Fibroblast of lung (primary cell): Measurements from ENCODE around the gene RPL10A. TPM values are rescaled to one million over a fixed set of nuclear protein-coding genes. Genes with fewer than 3 reads are reported as not detected.

Experiments
- DNase-seq, 2 donors: peaks; one replicate each; pipeline versions ENCODE4 v3.0.0 to v3.0.0-alpha.2; 2010; ENCODE audit warnings: low read depth in 2 of 2
- H2AFZ ChIP-seq: 2 replicates; pipeline ENCODE4 v1.5.1; 2012; ENCODE audit warnings: low read length, control low read depth, inconsistent platforms
- H3K27ac ChIP-seq: 2 replicates; pipeline ENCODE4 v1.5.1; 2011; ENCODE audit warnings: low read length, control low read depth; ENCODE audit not compliant: insufficient read depth
- H3K27me3 ChIP-seq: 2 replicates; pipeline ENCODE4 v1.5.1; 2011; ENCODE audit warnings: mild to moderate bottlenecking, low read length; ENCODE audit not compliant: control insufficient read depth, insufficient read depth
- H3K36me3 ChIP-seq: 2 replicates; pipeline ENCODE4 v1.5.1; 2011; ENCODE audit warnings: low read length; ENCODE audit not compliant: control insufficient read depth, insufficient read depth
- H3K4me1 ChIP-seq: 2 replicates; pipeline ENCODE4 v1.5.1; 2011; ENCODE audit warnings: low read length; ENCODE audit not compliant: control insufficient read depth, insufficient read depth; ENCODE audit errors: extremely low read depth
- H3K4me2 ChIP-seq: 2 replicates; pipeline ENCODE4 v1.5.1; 2011; ENCODE audit warnings: low read length, control low read depth; ENCODE audit not compliant: insufficient read depth; ENCODE audit errors: extremely low read depth
- H3K4me3 ChIP-seq, 4 experiments: fragments of 200-600 bp in 1 of 4; sonication (generic) in 1 of 4; replicated peaks in 1 of 4; 2 replicates each; pipeline ENCODE4 v1.5.1; 2011 to 2016; ENCODE audit warnings: low read length in 4 of 4, low read depth in 3 of 4, mild to moderate bottlenecking in 3 of 4, control low read depth in 2 of 4, inconsistent platforms in 1 of 4, mixed read lengths in 1 of 4; ENCODE audit not compliant: insufficient read depth in 1 of 4; ENCODE audit errors: control extremely low read depth in 1 of 4
- H3K79me2 ChIP-seq: 2 replicates; pipeline ENCODE4 v1.5.1; 2012; ENCODE audit warnings: mild to moderate bottlenecking, low read length, inconsistent platforms; ENCODE audit not compliant: control insufficient read depth, insufficient read depth
- H3K9ac ChIP-seq: 2 replicates; pipeline ENCODE4 v1.5.1; 2011; ENCODE audit warnings: mild to moderate bottlenecking, low read length, control low read depth; ENCODE audit not compliant: insufficient read depth
- H3K9me3 ChIP-seq: 2 replicates; pipeline ENCODE4 v1.5.1; 2012; ENCODE audit warnings: low read depth, low read length; ENCODE audit not compliant: control insufficient read depth, insufficient read depth
- H4K20me1 ChIP-seq: 2 replicates; pipeline ENCODE4 v1.5.1; 2011; ENCODE audit warnings: low read length; ENCODE audit not compliant: control insufficient read depth, insufficient read depth; ENCODE audit errors: extremely low read depth
- CTCF ChIP-seq, 2 donors: IDR thresholded peaks in 1 of 2; conservative IDR thresholded peaks in 1 of 2; 1 replicate in 1 of 2; 2 replicates in 1 of 2; pipeline ENCODE4 v1.5.1; 2011 to 2012; ENCODE audit warnings: low read length in 2 of 2, control low read depth in 1 of 2, inconsistent platforms in 1 of 2, low read depth in 1 of 2, mild to moderate bottlenecking in 1 of 2
- EZH2 ChIP-seq: IDR thresholded peaks from 2 replicates; pipeline ENCODE4 v1.5.1; 2012; ENCODE audit warnings: low read length, control low read depth, mild to moderate bottlenecking; ENCODE audit errors: missing control alignments
- polyA plus RNA-seq, 2 donors: library from polyadenylated mRNA; depleted of rRNA in 1 of 2; stranded (reverse) in 1 of 2; unstranded in 1 of 2; fragments of >200 nt; gene quantifications; 2 replicates each; pipeline ENCODE4 v1.2.1, GENCODE V29; 2011 to 2012; ENCODE audit warnings: missing spikeins in 1 of 2
- total RNA-seq: library from RNA; depleted of rRNA; stranded (reverse); fragments of >200 nt; gene quantifications from 2 replicates; pipeline ENCODE4 v1.2.1, GENCODE V29; 2014

The RPL10A gene
- total and polyA plus RNA-seq, 2 donors (not counting 1 experiment from before 2014, with no cell fraction given), result 1,754 to 1,911 TPM

- H3K9ac ChIP-seq, result no peak overlapping the region
- H3K27me3 ChIP-seq, result no peaks in the 10 kb centered on the region
- H3K4me3 ChIP-seq, result no peak overlapping the region
- peaks cover 26% of the 10 kb centered on the region for H3K36me3 ChIP-seq
- H4K20me1 ChIP-seq, result no peaks in the 10 kb centered on the region
- peak overlapping the region; percentile 82 for H3K27ac ChIP-seq
- H3K4me1 ChIP-seq, result peaks cover 34% of the 10 kb centered on the region
- peak overlapping the region; percentile 54 for H3K4me2 ChIP-seq
- DNase-seq, result peak; percentile 82 to 98
- H2AFZ ChIP-seq, result no peak overlapping the region
- TF ChIP-seq CTCF (conservative IDR thresholded peaks at IDR 0.05 in 1 of 2, IDR thresholded peaks at IDR 0.05 in 1 of 2; ENCODE audit: low read depth in 1 of 2, low read length in 2 of 2) (no peak), EZH2 (no peak)
- no peaks in the 10 kb centered on the region for H3K9me3 ChIP-seq
- no peaks in the 10 kb centered on the region for H3K79me2 ChIP-seq
Measured at GRCh38 chr6:35425284-35425683, 42.9 kb upstream of the RPL10A start.

- DNase-seq, result no peak
- Histone ChIP-seq H3K4me2 (no peak overlapping the region), H4K20me1 (no peaks in the 10 kb centered on the region), H3K4me3 (no peak overlapping the region), H3K27me3 (no peaks in the 10 kb centered on the region), H3K4me1 (peaks cover 34% of the 10 kb centered on the region), H3K36me3 (peaks cover 26% of the 10 kb centered on the region), H3K9me3 (no peaks in the 10 kb centered on the region), H2AFZ (no peak overlapping the region), H3K9ac (no peak overlapping the region), H3K79me2 (no peaks in the 10 kb centered on the region), H3K27ac (peak overlapping the region; percentile 82)
- TF ChIP-seq CTCF (conservative IDR thresholded peaks at IDR 0.05 in 1 of 2, IDR thresholded peaks at IDR 0.05 in 1 of 2; ENCODE audit: low read depth in 1 of 2, low read length in 2 of 2) (no peak), EZH2 (no peak)
Measured at GRCh38 chr6:35426074-35426473, 42.1 kb upstream of the RPL10A start.

- Histone ChIP-seq H3K4me2 (peak overlapping the region; percentile 8), H3K4me1 (peaks cover 34% of the 10 kb centered on the region), H3K36me3 (peaks cover 22% of the 10 kb centered on the region), H3K9me3 (no peaks in the 10 kb centered on the region), H3K79me2 (no peaks in the 10 kb centered on the region), H4K20me1 (no peaks in the 10 kb centered on the region), H2AFZ (no peak overlapping the region), H3K27me3 (no peaks in the 10 kb centered on the region), H3K27ac (peak overlapping the region; percentile 82), H3K9ac (peak overlapping the region; percentile 3), H3K4me3 (no peak overlapping the region)
- DNase-seq, result no peak
- no peak for TF ChIP-seq EZH2
- TF ChIP-seq CTCF (conservative IDR thresholded peaks at IDR 0.05 in 1 of 2, IDR thresholded peaks at IDR 0.05 in 1 of 2; ENCODE audit: low read depth in 1 of 2, low read length in 2 of 2), result no peak
Measured at GRCh38 chr6:35427435-35427834, 40.8 kb upstream of the RPL10A start.
